Gastroesophageal sphincter (tissue), 3 donors: ENCODE data around the gene RBM33.

ENCODE experiments used
- POLR2A ChIP-seq, 2 donors: fragments of 450-650 bp; IDR thresholded peaks; one replicate each; pipeline ENCODE4 v1.6.1; 2017; ENCODE audit warnings: antibody characterized with exemption in 2 of 2, mild to moderate bottlenecking in 2 of 2, moderate library complexity in 1 of 2
- POLR2AphosphoS5 ChIP-seq: sonication (generic); formaldehyde crosslinking; IDR thresholded peaks from one replicate; pipeline ENCODE4 v1.6.1; 2017; ENCODE audit warnings: antibody characterized with exemption
- TF ChIP-seq, protein P1 (sequence below), 4 experiments: fragments of 200-600 bp in 2 of 4; fragments of 450-650 bp in 2 of 4; sonication (generic) in 1 of 4; IDR thresholded peaks; one replicate each; pipeline ENCODE4 v1.5.1; 2017 to 2019; ENCODE audit warnings: antibody characterized with exemption in 4 of 4, mild to moderate bottlenecking in 2 of 4, moderate library complexity in 2 of 4

DNA sequence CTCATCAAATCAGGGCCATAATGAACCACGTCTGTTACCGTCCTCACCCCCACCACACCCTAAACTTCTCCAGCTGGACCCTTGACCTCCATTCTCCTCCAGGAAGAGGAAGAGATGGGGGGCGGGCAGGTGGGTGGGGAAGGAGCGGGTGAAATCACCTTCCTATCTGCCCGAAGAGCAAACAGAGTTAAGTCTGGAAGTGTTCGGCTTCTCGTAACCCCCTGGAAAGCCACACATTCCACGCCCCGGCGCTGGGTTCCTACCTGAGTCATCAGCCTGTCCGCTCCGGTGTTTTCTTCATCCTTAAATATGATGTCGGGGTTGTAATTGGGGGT lies 167.1 kb downstream of the RBM33 start:
- TF ChIP-seq, protein P1, sequence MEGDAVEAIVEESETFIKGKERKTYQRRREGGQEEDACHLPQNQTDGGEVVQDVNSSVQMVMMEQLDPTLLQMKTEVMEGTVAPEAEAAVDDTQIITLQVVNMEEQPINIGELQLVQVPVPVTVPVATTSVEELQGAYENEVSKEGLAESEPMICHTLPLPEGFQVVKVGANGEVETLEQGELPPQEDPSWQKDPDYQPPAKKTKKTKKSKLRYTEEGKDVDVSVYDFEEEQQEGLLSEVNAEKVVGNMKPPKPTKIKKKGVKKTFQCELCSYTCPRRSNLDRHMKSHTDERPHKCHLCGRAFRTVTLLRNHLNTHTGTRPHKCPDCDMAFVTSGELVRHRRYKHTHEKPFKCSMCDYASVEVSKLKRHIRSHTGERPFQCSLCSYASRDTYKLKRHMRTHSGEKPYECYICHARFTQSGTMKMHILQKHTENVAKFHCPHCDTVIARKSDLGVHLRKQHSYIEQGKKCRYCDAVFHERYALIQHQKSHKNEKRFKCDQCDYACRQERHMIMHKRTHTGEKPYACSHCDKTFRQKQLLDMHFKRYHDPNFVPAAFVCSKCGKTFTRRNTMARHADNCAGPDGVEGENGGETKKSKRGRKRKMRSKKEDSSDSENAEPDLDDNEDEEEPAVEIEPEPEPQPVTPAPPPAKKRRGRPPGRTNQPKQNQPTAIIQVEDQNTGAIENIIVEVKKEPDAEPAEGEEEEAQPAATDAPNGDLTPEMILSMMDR (IDR thresholded peaks at IDR 0.05), result no peak
- TF ChIP-seq POLR2AphosphoS5 (no peak), POLR2A (IDR thresholded peaks at IDR 0.05) (no peak)
